Hepatocyte (in vitro differentiated cells): Measurements from ENCODE around the gene DBT.

Source experiments
- CTCF ChIP-seq: fragments of 200-600 bp; sonication (generic); IDR thresholded peaks from 2 replicates; pipeline ENCODE4 v1.5.1; 2016; ENCODE audit warnings: antibody characterized with exemption, mild to moderate bottlenecking; ENCODE audit not compliant: poor library complexity
- EZH2 ChIP-seq: fragments of 200-600 bp; sonication (generic); IDR thresholded peaks from 2 replicates; pipeline ENCODE4 v1.6.1; 2016; ENCODE audit warnings: antibody characterized with exemption, mild to moderate bottlenecking, borderline replicate concordance

DNA sequence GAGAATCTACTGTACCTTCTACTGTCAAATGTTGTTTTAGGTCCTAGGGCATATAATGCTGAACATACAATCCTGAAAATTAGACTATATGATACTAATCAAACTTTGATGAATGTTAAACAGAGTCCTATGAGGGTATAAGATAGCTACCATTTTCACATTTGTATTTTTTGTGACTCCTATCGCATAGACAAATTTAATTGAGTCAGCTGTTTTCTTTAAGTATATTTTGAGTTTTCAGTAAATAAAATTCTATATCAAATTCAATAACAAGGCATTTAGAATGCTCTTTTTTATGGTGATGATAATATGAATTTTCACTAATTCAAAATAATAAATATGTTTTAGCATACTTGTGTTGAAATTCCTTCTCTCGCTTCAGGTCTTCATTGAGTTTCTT is 81.6 kb downstream of the DBT start:
- no peak for TF ChIP-seq CTCF
- TF ChIP-seq EZH2: no peak
